Caco-2 (cell line): ENCODE data around the gene GRK1. TPM values are rescaled to one million over a fixed set of nuclear protein-coding genes. Genes with fewer than 3 reads are reported as not detected.

Experiments
- BruUV-seq: library from RNA; stranded (reverse); fragments of 400-500 nt; replicated peaks from 2 replicates; lab custom pipeline; 2021; lab: Mats Ljungman, UMichigan
- CTCF ChIA-PET: fragments of 300-600 bp; sonication (Branson Sonifier 250); formaldehyde crosslinking; loops from one replicate; lab custom pipeline; 2022; ENCODE audit warnings: antibody characterized with exemption; lab: Charles Lee
- POLR2A ChIA-PET: fragments of 300-600 bp; sonication (Branson Sonifier 250); formaldehyde crosslinking; loops from one replicate; lab custom pipeline; 2022; ENCODE audit warnings: antibody characterized with exemption; lab: Charles Lee
- DNase-seq, 2 experiments: peaks; one replicate each; pipeline versions ENCODE4 v3.0.0 to v3.0.0-alpha.2; 2020 to 2022
- H3K27me3 ChIP-seq: replicated peaks from 2 replicates; pipeline ENCODE4 v1.6.0; 2011; ENCODE audit warnings: low read length; ENCODE audit not compliant: control insufficient read depth, insufficient read depth
- H3K36me3 ChIP-seq: 2 replicates; pipeline ENCODE4 v1.5.1; 2011; ENCODE audit warnings: low read length; ENCODE audit not compliant: control insufficient read depth, insufficient read depth
- H3K4me1 ChIP-seq: fragments of 250-450 bp; sonication (Bioruptor Pico); 2 replicates; pipeline ENCODE4 v1.5.1; 2020; ENCODE audit warnings: mild to moderate bottlenecking
- H3K4me3 ChIP-seq: 2 replicates; pipeline ENCODE4 v1.5.1; 2011; ENCODE audit warnings: low read depth, mild to moderate bottlenecking, control low read depth, low read length
- H3K9me3 ChIP-seq: fragments of 250-450 bp; sonication (Bioruptor Pico); 2 replicates; pipeline ENCODE4 v1.5.1; 2020; ENCODE audit warnings: mild to moderate bottlenecking, moderate library complexity
- H3K27ac Mint-ChIP-seq: one replicate; pipeline ENCODE4 v1.8.0; 2022; ENCODE audit warnings: mixed read lengths; ENCODE audit not compliant: unreplicated experiment
- H3K27me3 Mint-ChIP-seq: one replicate; pipeline ENCODE4 v1.8.0; 2022; ENCODE audit warnings: mixed read lengths; ENCODE audit not compliant: insufficient read depth, unreplicated experiment
- H3K36me3 Mint-ChIP-seq: one replicate; pipeline ENCODE4 v1.8.0; 2022; ENCODE audit warnings: mild to moderate bottlenecking, mixed read lengths; ENCODE audit not compliant: insufficient read depth, unreplicated experiment
- H3K4me1 Mint-ChIP-seq: one replicate; pipeline ENCODE4 v1.8.0; 2022; ENCODE audit warnings: low read depth, mixed read lengths; ENCODE audit not compliant: unreplicated experiment
- H3K4me3 Mint-ChIP-seq: one replicate; pipeline ENCODE4 v1.8.0; 2022; ENCODE audit warnings: mild to moderate bottlenecking, moderate library complexity, mixed read lengths; ENCODE audit not compliant: unreplicated experiment
- H3K9me3 Mint-ChIP-seq: one replicate; pipeline ENCODE4 v1.8.0; 2022; ENCODE audit warnings: mixed read lengths; ENCODE audit not compliant: unreplicated experiment
- intact Hi-C: fragments of 100-400 bp; cut with micrococcal nuclease; formaldehyde crosslinking; loops from one replicate; pipeline ENCODE4 v1.10.0; 2022; ENCODE audit not compliant: unreplicated experiment
- total RNA-seq: library from RNA; stranded (reverse); gene quantifications from 2 replicates; pipeline ENCODE4 v1.2.3, GENCODE V29; 2022
- TF ChIP-seq, protein P1 (sequence below), 2 experiments: fragments of 200-600 bp in 1 of 2; IDR thresholded peaks; 1 replicate in 1 of 2; 2 replicates in 1 of 2; pipeline versions ENCODE4 v1.5.1 to v1.8.0; 2011 to 2022; ENCODE audit warnings: antibody characterized with exemption in 1 of 2, control low read depth in 1 of 2, inconsistent platforms in 1 of 2, low read depth in 1 of 2, low read length in 1 of 2, mild to moderate bottlenecking in 1 of 2, moderate library complexity in 1 of 2; ENCODE audit not compliant: insufficient read depth in 1 of 2, severe bottlenecking in 1 of 2, unreplicated experiment in 1 of 2

The GRK1 gene
- total RNA-seq, 1 experiment from 2014 or later = not detected

- no peaks in the 10 kb centered on the region for H3K36me3 ChIP-seq
Measured at GRCh38 chr13:113656831-113657671, 10.0 kb upstream of the GRK1 start.

DNA sequence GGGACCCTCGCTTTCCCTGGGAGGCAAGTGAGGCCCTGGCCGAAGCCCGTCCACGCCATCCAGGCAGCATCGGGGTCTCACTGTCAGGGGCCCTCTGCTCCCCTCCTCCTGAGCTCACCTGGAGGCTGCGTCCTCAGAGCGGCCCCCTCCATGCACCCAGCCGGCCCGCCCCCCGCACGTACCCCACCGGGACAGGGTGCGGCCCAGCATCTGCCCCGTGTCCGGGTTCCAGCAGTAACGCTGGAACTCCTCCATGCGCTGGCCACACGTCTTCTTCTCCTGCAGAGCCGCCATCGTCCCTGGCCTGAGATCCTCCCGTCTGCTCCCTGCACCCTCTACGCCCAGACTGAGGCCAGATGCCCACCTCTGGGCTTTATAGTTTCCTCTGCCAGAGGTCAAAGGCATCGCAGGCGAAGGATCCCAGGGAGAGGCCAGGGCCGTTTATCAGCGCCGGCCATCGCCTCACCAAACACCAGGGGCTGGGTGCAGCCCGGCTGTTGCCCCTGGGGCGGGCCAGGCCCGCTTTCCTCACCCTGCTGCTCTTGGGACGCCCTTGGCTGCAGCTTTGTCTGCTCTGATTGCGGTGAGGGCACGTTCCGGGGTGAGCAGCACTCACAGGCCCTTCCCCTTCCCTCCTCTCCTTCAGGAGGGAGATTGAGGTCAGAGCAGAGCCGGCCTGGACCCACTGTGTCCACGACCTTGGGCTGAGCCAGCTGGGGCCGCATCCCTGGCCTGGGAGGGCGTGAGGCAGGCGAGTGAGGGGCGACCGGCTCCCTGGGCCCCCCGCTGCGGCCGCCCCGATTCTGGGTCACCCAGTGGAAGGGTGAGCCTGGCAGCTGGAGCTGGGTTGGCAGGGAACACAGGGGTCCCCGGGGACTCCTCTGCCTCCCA, 8.9 kb upstream of the GRK1 start, which contains the start of gene ATP4B:
TSS of gene ATP4B (minus strand) at position 348 of the 891 bp plus-strand sequence. CDS start at position 294, 54 bp downstream.
- no peaks in the 10 kb centered on the region for H3K4me1 Mint-ChIP-seq
- DNase-seq = peak in 1 of 2 experiments; percentile 30

More at GRCh38 chr13:113656831-113657671, 10.0 kb upstream of the GRK1 start:
- no peak overlapping the region for H3K4me3 Mint-ChIP-seq
- H3K4me1 Mint-ChIP-seq = no peaks in the 10 kb centered on the region
- DNase-seq = peak in 1 of 2 experiments; percentile 28
- Histone ChIP-seq H3K4me3 (no peak overlapping the region), H3K4me1 (no peaks in the 10 kb centered on the region), H3K27me3 (no peaks in the 10 kb centered on the region), H3K9me3 (peaks cover 10% of the 10 kb centered on the region; the same call in 1 of the 2 replicates)
- H3K9me3 Mint-ChIP-seq = peaks cover 17% of the 10 kb centered on the region
- TF ChIP-seq, protein P1, sequence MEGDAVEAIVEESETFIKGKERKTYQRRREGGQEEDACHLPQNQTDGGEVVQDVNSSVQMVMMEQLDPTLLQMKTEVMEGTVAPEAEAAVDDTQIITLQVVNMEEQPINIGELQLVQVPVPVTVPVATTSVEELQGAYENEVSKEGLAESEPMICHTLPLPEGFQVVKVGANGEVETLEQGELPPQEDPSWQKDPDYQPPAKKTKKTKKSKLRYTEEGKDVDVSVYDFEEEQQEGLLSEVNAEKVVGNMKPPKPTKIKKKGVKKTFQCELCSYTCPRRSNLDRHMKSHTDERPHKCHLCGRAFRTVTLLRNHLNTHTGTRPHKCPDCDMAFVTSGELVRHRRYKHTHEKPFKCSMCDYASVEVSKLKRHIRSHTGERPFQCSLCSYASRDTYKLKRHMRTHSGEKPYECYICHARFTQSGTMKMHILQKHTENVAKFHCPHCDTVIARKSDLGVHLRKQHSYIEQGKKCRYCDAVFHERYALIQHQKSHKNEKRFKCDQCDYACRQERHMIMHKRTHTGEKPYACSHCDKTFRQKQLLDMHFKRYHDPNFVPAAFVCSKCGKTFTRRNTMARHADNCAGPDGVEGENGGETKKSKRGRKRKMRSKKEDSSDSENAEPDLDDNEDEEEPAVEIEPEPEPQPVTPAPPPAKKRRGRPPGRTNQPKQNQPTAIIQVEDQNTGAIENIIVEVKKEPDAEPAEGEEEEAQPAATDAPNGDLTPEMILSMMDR (IDR thresholded peaks at IDR 0.05; ENCODE audit: insufficient read depth in 1 of 2, low read depth in 1 of 2, low read length in 1 of 2, severe bottlenecking in 1 of 2, unreplicated experiment in 1 of 2) = no peak
- POLR2A ChIA-PET = no interaction called here
- no peak overlapping the region for H3K27ac Mint-ChIP-seq
- intact Hi-C loops = no loop called here
- CTCF ChIA-PET = no interaction called here
- no peaks in the 10 kb centered on the region for H3K36me3 Mint-ChIP-seq
- H3K27me3 Mint-ChIP-seq = no peaks in the 10 kb centered on the region
- BruUV-seq = no TSS peak

More for the DNA sequence above, 8.9 kb upstream of the GRK1 start, which contains the start of gene ATP4B:
- POLR2A ChIA-PET = no interaction called here
- Mint-ChIP-seq H3K4me3 (no peak within 1 kb of the TSS), H3K27me3 (no peaks in the 10 kb centered on the region), H3K27ac (no peak within 1 kb of the TSS), H3K9me3 (peaks cover 17% of the 10 kb centered on the region), H3K36me3 (no peaks in the 10 kb centered on the region)
- H3K9me3 ChIP-seq = peaks cover 10% of the 10 kb centered on the region; the same call in 1 of the 2 replicates
- H3K4me1 ChIP-seq = no peaks in the 10 kb centered on the region
- H3K4me3 ChIP-seq = no peak within 1 kb of the TSS
- intact Hi-C loops = no loop called here
- CTCF ChIA-PET = no interaction called here
- TF ChIP-seq, protein P1 (IDR thresholded peaks at IDR 0.05; ENCODE audit: insufficient read depth in 1 of 2, low read depth in 1 of 2, low read length in 1 of 2, severe bottlenecking in 1 of 2, unreplicated experiment in 1 of 2) = no peak
- H3K36me3 ChIP-seq = no peaks in the 10 kb centered on the region
- BruUV-seq = no TSS peak
- no peaks in the 10 kb centered on the region for H3K27me3 ChIP-seq
